Islet of Langerhans (tissue), 1 donor: ENCODE measurements around the gene PRICKLE3.
A peak's percentile ranks its signal among the peaks of the same experiment; 100 is the strongest.
"Not testable (repeated sequence)": the region's sequence is repeated elsewhere in the genome, so short reads cannot be mapped to it uniquely, and the experiment has no call there.

ENCODE experiments used
- FAIRE-seq: peaks from one replicate; lab custom pipeline; 2011; peaks lifted over from hg19 to GRCh38; lab: Jason Lieb, UNC

PRICKLE3 gene

GRCh38 chrX:49179358-49179757 lies 6.8 kb downstream of the PRICKLE3 start:
- FAIRE-seq, result no peak

- no peak for FAIRE-seq
These were observed 7.6 kb downstream of the PRICKLE3 start for GRCh38 chrX:49178537-49178936.

DNA sequence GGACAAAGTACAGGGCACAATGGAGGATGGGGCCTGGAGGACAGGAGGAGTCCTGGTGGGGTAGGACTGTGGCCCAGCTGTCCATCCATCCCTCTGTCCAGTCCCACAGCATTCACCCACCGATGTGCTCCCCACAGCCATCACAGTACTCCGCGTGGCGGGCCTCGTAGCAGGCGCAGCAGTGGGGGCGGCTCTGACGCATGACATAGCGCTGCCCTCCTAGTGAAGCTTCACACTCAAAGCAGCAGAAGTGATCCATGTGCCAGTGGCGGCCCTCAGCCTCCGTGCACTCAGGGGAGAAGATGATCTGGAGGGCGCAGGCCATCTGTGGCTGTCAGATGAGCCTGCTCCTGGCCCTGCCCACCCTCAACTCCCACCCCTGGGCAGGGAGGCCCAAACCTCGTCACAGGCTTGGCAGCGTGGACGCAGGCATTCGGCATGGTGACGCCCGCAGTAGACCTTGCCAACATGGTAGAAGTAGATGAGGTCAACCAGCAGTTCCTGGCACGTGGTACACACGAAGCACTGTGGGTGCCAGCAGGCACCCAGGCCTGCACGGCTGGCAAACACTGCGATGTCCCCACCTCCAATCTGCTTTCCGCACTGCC lies 8.2 kb downstream of the PRICKLE3 start:
- FAIRE-seq, result no peak

DNA sequence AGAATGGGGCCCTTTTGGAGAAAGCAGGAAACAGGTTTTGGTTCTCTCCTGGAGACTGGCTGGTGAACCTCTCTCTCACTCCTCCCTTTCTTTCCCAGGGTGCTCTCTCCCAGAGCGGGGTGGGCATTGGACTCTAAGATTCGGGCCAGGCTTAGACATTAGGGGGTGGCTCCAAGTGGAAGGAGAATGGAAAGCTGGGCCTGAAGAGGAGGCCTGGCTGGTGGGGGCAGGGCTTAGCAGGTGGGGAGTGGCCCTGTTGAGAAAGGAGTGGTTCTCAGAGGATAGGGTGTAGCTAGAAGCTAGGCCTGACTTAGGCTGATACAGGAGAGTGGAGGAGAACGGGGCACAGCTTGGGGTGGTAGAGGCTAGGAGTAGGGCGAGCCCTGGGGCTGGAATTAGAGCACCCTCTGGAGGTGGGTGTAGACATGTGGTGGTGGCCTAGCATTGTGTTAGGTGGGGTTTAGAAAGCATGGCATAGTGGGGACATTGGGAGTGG lies 8.8 kb downstream of the PRICKLE3 start:
- FAIRE-seq, result no peak

GRCh38 chrX:49176421-49177326 lies 9.5 kb downstream of the PRICKLE3 start:
- FAIRE-seq, result no peak

DNA sequence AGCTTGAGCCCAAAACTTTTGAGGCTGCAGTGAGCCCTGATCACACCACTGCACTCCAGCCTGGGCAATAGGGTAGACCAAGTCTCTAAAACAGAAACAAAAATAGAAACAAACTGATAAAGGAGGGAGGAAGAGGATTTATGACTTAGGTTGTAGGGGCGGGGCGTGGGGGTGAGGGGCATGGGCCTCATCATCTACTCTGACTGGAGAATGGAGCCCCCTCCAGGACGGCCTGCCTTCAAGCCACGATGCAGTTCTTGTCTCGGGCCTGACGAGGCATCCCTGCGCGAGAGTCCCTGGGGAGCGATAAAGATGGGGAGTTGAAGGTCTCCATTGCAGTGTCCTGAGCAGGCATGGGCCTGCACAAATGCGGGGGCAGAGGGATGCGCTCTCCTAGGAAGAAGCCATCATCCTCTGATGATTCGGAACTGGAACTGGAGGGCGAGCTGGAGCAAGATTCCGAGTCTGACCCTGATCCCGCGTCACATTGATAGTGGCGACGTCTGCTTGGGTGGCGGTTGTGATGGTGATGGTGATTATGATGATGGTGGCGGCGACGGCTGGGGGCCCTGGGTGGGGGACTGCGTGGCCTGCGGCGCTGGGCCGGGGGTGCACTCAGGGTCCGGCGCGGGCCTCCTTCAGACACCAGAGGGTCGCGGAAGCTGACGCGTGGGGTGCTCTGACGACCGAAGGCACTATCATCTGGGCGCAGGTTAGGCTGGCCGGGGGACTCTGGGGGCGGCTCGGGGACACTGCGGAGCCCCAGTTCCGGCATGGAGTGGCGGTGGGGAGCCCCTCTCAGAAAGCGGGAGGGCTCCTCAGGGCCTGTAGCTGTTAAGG lies 10.5 kb downstream of the PRICKLE3 start:
- FAIRE-seq, result no peak

GRCh38 chrX:49174723-49175122 lies 11.4 kb downstream of the PRICKLE3 start:
- FAIRE-seq, result no peak

DNA sequence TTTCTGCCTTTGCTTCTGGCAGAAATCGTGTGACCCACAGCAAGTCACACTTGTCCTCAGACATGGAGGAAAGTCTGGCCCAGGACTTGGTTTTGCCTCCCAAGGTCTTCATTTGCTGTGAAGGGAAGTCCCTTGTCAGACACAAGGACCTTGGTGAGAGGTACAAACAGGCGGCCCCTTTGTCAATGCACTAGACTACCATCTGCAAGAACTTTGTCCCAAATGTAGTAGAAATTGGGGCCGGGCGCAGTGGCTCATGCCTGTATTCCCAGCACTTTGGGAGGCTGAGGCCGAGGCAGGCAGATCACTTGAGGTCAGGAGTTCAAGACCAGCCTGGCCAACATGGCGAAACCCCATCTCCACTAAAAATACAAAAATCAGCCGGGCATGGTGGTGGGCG lies 12.6 kb downstream of the PRICKLE3 start:
- FAIRE-seq, result not testable (repeated sequence)

DNA sequence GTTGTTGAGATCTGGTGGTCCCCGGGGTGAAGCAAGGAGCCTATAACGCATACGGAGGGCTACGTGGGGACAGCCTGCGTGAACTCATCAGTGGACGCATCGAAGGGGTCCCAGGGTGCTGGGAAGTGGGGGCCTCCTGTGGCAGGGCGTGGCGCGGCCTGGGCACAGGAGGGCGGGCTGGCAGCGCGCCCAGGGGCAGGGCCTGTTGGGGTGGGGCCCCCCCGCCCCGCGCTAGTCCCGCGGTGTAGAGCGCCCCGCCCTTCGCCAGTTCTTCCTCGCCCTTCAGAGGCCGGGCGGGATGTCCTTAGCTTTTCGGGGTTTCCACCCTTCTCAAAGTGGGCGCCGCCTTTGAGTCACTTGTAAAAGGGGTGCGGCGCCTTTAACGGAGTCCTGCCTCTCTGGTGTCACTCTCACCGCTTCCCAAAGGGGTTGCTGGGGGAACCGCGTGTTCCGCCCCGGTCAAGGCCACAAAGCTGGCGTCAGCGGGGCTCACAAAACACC lies 13.8 kb downstream of the PRICKLE3 start:
- FAIRE-seq, result peak; percentile 79

DNA sequence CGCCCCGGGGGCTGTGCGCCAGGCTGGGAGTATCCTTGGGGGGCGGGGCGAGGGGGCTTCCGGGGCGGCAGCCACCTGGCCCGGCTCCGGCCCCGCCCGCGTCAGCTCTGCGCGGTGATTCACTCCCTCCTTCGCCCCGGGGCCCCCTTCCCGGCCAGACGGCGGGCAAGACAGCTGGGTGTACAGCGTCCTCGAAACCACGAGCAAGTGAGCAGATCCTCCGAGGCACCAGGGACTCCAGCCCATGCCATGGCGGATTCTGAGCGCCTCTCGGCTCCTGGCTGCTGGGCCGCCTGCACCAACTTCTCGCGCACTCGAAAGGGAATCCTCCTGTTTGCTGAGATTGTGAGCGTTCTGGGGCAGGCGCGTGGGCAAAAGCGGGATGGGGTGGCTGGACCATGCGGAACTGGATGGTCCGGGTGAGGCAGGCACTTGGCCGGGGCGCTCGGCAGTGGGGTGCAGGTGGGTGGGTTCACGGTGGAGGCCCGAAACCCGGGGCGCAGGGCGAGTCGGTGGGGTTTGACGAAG lies 14.4 kb downstream of the PRICKLE3 start, which contains the start of gene PLP2:
Gene PLP2 (plus strand): TSS at position 147 of the 528 bp plus-strand sequence. CDS start 103 bp downstream, at position 250.
- no peak for FAIRE-seq

DNA sequence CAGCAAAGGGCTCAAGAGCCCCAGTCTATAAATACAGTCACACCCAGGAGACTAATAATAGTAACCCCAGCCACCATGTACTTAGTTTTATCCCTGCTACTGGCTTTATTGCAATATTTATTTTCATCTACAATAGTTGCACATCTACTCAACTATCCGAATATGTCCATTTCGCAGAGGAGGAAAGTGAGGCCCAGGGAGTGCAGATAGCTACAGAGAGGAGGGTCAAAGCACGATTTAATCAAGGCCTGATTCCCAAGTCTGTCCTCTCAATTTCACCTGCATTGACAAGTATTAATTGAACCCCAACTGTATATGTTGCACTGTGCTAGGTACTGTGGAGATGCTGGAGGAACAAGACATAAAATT lies 18.4 kb downstream of the PRICKLE3 start:
- no peak for FAIRE-seq

- FAIRE-seq, result peak; percentile 66
These were observed 19.0 kb downstream of the PRICKLE3 start for GRCh38 chrX:49166914-49167739.

DNA sequence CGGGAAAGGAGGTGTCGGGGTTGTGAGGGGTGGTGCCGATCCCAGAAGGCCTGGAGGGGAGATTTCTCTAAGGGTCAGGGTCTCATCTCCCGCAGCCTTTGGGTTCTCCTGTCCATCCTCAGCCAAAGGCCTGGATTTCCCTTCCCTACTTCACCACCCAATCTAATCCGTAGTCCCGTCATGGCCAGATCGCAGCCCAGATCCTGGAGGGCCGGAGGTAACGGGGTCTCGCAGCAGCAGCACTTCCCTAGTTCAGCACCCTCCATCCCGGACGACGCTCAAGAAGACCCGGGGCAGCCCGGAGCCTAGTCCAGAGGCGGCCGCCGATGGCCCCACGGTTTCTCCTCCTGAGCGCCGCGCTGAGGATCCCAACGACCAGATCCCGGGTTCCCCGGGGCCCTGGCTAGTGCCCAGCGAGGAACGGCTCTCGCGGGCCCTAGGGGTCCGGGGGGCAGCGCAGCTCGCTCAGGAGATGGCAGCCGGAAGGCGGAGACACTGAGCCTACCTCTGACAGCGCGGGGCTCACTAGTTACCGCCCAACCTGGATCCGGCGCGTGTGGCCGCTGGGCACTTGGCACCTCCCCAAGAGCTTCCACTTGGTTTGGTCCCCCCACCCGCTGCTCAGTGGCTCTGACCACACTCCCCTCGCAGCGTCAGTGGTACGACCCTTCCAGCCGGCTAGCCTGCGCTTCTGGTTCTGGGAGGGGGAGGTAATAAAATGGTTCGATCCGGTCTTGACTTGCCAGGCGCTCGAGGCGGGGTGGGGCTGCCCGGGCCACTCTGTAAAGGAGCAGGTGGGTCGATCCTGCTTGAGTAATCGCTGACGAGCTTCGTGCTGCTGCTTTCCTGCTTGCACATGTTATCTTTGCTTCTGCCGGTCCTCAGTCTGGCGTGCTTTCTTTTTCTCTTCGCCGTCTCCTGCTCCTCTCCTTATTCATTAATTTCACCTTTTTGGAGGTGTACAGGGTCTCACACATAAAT lies 20.0 kb downstream of the PRICKLE3 start:
- peak; percentile 69 for FAIRE-seq

- FAIRE-seq, result no peak
These were observed 21.4 kb downstream of the PRICKLE3 start for GRCh38 chrX:49164589-49165360.

DNA sequence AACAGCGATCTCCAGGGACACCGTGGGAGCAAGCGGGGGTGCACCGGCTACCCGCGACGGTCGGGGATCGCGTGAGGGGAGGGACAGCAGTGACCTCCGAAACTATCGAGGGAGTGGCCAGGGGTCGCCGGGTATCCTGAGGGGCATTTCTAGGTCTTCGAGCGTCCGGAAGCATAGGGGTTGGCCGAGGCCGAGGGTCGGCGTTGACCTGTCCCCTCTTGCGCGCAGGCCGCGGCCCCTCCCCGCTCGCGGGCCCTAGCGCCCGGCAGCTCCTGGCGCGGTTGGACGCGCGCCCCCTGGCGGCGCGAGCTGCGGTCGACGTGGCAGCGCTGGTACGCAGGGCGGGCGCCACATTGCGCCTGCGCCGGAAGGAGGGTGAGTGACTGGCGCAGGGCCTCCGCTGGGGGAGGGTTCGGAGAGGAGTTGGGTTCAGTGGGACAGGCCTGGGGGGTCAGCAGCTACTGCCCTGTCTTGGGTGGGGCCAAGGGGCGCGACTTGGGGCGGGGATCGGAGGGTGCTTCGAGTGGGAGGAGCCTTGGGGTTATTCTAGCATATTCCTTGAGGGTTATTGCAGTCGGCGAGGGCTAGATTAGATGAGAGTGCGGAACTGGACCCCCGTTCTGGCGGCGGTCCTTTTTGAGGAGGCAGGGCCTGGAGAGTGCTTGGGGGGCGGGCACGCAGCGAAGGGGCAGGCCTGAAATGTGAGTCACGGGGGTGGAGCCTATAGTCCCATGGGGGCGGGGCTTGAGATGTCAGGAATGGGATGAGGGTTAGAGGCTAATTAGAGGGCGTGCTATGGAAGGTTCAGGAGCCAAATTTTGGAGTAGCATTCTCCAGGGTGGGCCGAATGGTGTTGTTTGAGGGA lies 22.4 kb downstream of the PRICKLE3 start:
- FAIRE-seq, result no peak

DNA sequence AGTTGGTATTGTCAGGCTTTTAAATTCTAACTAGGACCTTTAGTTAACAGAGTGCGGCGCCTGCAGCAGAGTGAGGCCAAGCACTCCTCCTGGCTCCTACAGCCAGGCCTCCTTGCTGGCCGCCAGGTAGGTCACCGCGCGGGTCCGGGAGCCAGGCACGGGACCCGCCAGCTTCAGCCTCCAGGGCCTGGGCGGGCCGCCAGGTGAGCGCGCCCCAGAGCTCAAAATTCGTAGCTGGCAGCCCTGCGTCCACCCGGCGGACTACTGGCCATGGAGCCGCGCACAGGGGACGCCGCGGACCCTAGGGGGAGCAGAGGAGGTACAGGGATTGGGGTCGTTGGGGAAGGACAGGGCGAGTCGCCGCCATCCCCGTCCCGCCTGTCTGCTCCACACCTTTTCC lies 23.6 kb downstream of the PRICKLE3 start, which contains the start of gene MAGIX:
Gene MAGIX (plus strand): TSS at position 139 of the 400 bp plus-strand sequence. CDS start 132 bp downstream, at position 271.
- no peak for FAIRE-seq

- FAIRE-seq, result no peak
These were observed 24.5 kb downstream of the PRICKLE3 start for GRCh38 chrX:49161632-49162031.

DNA sequence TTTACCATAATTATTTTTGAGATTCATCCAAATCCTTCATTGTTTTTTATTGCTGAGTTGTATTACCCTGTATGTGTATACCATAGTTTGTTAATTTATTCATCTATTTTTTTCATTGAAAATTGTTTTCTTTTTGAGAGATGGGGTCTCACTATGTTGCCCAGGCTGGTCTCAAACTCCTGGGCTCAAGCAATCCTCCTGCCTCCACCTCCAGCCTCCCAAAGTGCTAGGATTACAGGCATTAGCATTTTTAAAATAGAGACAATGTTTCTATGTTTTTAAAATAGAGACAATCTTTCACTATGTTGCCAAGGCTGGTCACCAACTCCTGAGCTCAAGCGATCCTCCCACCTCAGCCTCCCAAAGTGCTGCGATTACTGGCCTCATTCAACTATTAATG lies 25.3 kb downstream of the PRICKLE3 start:
- no peak for FAIRE-seq
